Bronchial epithelial cell (primary cell): ENCODE data around the gene LAMB4. TPM values are rescaled to one million over a fixed set of nuclear protein-coding genes. Genes with fewer than 3 reads are reported as not detected.

Experiments used
- DNase-seq: peaks from one replicate; pipeline ENCODE4 v3.0.0-alpha.2; 2010; ENCODE audit warnings: low read depth
- FAIRE-seq: peaks from 2 replicates; lab custom pipeline; 2011; peaks lifted over from hg19 to GRCh38; lab: Jason Lieb, UNC
- H3K27me3 ChIP-seq: 2 replicates; pipeline ENCODE4 v1.5.1; 2011; ENCODE audit warnings: low read length; ENCODE audit not compliant: control insufficient read depth, insufficient read depth
- H3K36me3 ChIP-seq: 2 replicates; pipeline ENCODE4 v1.5.1; 2011; ENCODE audit warnings: low read length; ENCODE audit not compliant: control insufficient read depth, insufficient read depth
- H3K4me3 ChIP-seq: 2 replicates; pipeline ENCODE4 v1.5.1; 2011; ENCODE audit warnings: mild to moderate bottlenecking, low read depth, low read length, control low read depth
- CTCF ChIP-seq: IDR thresholded peaks from 2 replicates; pipeline ENCODE4 v1.5.1; 2011; ENCODE audit warnings: mild to moderate bottlenecking, moderate library complexity, low read length, control low read depth, inconsistent platforms; ENCODE audit not compliant: insufficient read depth, severe bottlenecking
- total RNA-seq: library from RNA; depleted of rRNA; stranded (reverse); fragments of >200 nt; gene quantifications from 2 replicates; pipeline ENCODE4 v1.2.1, GENCODE V29; 2014

The LAMB4 gene
- total RNA-seq, 1 donor from 2014 or later: under 0.01 TPM

DNA sequence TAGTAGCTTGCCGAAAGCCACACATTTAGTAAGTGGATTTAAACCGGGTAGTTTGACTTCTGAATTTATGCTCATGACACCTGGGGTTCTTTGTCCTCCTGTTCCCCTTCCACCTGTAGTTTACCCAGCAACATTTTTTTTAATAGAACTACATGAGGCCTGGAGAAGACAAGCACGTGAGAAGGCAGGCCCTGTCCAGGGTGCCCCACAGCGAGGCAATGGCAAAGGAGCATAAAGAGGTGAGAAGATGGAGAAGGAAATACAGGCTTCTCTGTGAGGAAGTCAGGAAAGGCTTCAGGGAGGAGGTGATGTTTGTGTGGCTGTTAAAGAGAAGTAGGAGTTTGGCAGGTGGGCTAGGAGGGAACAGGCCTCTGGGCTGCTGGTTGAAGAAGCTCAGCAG is 76.9 kb downstream of the LAMB4 start:
- DNase-seq (no peak), FAIRE-seq (no peak)
- no peak overlapping the region for H3K4me3 ChIP-seq
- no peaks in the 10 kb centered on the region for H3K27me3 ChIP-seq
- no peaks in the 10 kb centered on the region for H3K36me3 ChIP-seq
- no peak for TF ChIP-seq CTCF

GRCh38 chr7:108051454-108051853 is 78.7 kb downstream of the LAMB4 start:
- no peak for DNase-seq
- Histone ChIP-seq H3K4me3 (no peak overlapping the region), H3K36me3 (no peaks in the 10 kb centered on the region), H3K27me3 (no peaks in the 10 kb centered on the region)
- FAIRE-seq: no peak
- no peak for TF ChIP-seq CTCF

GRCh38 chr7:108049962-108050361 is 80.2 kb downstream of the LAMB4 start:
- no peak for FAIRE-seq
- H3K4me3 ChIP-seq: no peak overlapping the region

DNA sequence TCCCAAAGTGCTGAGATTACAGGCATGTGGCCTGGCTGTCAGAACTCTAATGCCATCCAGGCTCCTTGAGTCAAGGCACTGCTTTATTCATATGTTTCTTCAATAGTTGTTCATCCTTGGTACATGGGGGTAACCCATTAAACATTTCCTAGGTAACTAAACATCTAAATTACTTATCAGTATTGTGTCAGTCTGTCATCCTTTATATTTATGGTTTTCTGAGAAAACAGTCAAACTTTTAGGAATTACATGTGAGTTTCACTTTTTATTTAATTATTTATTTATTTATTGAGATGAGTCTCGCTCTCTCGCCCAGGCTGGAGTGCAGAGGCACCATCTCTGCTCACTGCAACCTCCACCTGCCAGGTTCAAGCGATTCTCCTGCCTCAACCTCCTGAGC is 81.7 kb downstream of the LAMB4 start:
- no peaks in the 10 kb centered on the region for H3K27me3 ChIP-seq
- FAIRE-seq: no peak
- no peak overlapping the region for H3K4me3 ChIP-seq
- no peak for DNase-seq
- no peaks in the 10 kb centered on the region for H3K36me3 ChIP-seq
- no peak for TF ChIP-seq CTCF

More at GRCh38 chr7:108049962-108050361, 80.2 kb downstream of the LAMB4 start:
- no peaks in the 10 kb centered on the region for H3K27me3 ChIP-seq
- H3K36me3 ChIP-seq: no peaks in the 10 kb centered on the region
- DNase-seq: no peak
- TF ChIP-seq CTCF: no peak

DNA sequence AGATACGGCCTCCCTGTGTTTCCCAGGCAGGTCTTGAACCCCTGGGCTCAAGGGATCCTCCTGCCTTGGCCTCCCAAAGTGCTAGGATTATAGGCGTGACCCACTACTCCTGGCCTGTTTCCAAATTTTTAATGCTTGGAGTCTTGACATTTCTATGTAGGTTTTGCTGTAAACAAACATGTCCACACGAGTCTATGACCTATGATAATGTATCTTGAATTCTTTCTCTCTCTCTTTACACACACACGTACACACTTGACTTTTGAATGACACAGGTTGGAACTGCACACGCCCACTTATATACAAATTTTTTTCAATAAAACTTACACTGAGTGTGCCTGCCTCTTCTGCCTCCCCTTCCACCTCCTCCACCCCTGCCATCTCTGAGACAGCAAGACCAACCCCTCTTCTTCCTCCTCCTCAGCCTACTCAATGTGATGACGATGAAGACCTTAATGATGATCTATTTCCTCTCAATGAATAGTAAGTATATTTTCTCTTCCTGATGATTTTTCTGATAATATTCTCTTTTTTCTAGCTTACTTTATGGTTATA is 83.1 kb downstream of the LAMB4 start:
- Histone ChIP-seq H3K36me3 (no peaks in the 10 kb centered on the region), H3K4me3 (no peak overlapping the region), H3K27me3 (no peaks in the 10 kb centered on the region)
- FAIRE-seq (no peak), DNase-seq (peak; percentile 92)
- TF ChIP-seq CTCF: no peak

- no peak for TF ChIP-seq CTCF
- Histone ChIP-seq H3K27me3 (no peaks in the 10 kb centered on the region), H3K36me3 (no peaks in the 10 kb centered on the region), H3K4me3 (no peak overlapping the region)
- FAIRE-seq: no peak
- DNase-seq: no peak
Observed at GRCh38 chr7:108045669-108046068, 84.5 kb downstream of the LAMB4 start.
